Measurements from ENCODE around the gene GNA12. TPM values are rescaled to one million over a fixed set of nuclear protein-coding genes. Genes with fewer than 3 reads are reported as not detected.

Gene GNA12
- total and polyA plus RNA-seq, 4 donors, result 3.7 to 19.0 (median 11.3) TPM

DNA sequence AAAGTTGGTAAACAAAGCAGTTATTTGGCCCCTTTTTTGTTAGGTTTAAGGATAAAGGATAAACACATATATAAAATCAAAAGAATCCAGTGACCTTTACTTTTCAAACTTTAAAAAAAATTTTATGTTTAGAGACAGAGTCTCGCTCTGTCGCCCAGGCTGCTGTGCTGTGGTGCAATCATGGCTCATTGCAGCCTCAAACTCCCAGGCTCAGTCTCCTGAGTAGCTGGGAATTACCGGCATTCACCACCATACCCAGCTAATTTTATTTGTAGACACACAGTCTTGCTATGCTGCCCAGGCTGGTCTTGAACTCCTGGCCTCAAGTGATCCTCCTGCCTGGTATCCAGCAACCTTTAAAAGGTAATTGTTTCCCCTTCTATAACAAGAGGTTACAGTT is 31.3 kb downstream of the GNA12 start (continued):
- TF ChIP-seq HNF4A (conservative IDR thresholded peaks at IDR 0.05) (no peak), NR2F2 (IDR thresholded peaks at IDR 0.05) (no peak), GABPA (IDR thresholded peaks at IDR 0.05 in 1 of 2, conservative IDR thresholded peaks at IDR 0.05 in 1 of 2) (no peak), RAD21 (IDR thresholded peaks at IDR 0.05) (no peak), EGR1 (IDR thresholded peaks at IDR 0.05; ENCODE audit: low read depth in 2 of 2) (no peak)

DNA sequence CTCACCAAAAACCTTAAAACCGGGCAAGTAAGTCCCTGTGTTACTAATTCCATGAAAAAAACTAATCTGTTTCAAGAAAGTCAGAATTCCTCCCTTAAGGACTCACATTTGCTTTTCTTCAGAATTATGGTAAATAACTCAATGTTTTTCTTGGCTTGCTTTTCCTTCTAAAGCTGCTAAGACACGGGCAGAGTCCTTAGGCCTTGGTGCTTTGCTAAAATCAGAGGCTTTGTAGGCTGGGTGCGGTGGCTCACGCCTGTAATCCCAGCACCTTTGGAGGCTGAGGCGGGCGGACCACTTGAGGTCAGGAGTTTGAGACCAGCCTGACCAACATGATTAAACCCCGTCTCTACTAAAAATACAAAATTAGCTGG is 32.0 kb downstream of the GNA12 start:
- H3K4me3 ChIP-seq (ENCODE audit: low read depth in 1 of 3, low read length in 3 of 3), result peak overlapping the region in 2 of 3 donors; percentile 30 to 53
- DNase-seq (ENCODE audit: low spot score), result no peak
- TF ChIP-seq RXRA (IDR thresholded peaks at IDR 0.05) (no peak), SP1 (IDR thresholded peaks at IDR 0.05) (no peak), HNF4A (conservative IDR thresholded peaks at IDR 0.05) (no peak), YY1 (IDR thresholded peaks at IDR 0.05) (no peak), RAD21 (IDR thresholded peaks at IDR 0.05) (no peak), EGR1 (IDR thresholded peaks at IDR 0.05; ENCODE audit: low read depth in 2 of 2) (no peak), REST (IDR thresholded peaks at IDR 0.05) (no peak), JUND (IDR thresholded peaks at IDR 0.05) (no peak), GABPA (IDR thresholded peaks at IDR 0.05 in 1 of 2, conservative IDR thresholded peaks at IDR 0.05 in 1 of 2) (no peak), NR2F2 (IDR thresholded peaks at IDR 0.05) (no peak), MAX (IDR thresholded peaks at IDR 0.05) (no peak), ZBTB33 (IDR thresholded peaks at IDR 0.05) (no peak), TAF1 (conservative IDR thresholded peaks at IDR 0.05) (no peak), FOXA2 (IDR thresholded peaks at IDR 0.05) (no peak), HNF4G (IDR thresholded peaks at IDR 0.05) (no peak), FOXA1 (IDR thresholded peaks at IDR 0.05) (no peak)
- TF ChIP-seq, protein P1, sequence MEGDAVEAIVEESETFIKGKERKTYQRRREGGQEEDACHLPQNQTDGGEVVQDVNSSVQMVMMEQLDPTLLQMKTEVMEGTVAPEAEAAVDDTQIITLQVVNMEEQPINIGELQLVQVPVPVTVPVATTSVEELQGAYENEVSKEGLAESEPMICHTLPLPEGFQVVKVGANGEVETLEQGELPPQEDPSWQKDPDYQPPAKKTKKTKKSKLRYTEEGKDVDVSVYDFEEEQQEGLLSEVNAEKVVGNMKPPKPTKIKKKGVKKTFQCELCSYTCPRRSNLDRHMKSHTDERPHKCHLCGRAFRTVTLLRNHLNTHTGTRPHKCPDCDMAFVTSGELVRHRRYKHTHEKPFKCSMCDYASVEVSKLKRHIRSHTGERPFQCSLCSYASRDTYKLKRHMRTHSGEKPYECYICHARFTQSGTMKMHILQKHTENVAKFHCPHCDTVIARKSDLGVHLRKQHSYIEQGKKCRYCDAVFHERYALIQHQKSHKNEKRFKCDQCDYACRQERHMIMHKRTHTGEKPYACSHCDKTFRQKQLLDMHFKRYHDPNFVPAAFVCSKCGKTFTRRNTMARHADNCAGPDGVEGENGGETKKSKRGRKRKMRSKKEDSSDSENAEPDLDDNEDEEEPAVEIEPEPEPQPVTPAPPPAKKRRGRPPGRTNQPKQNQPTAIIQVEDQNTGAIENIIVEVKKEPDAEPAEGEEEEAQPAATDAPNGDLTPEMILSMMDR (IDR thresholded peaks at IDR 0.05; ENCODE audit: low read depth, low read length, missing input control), result no peak
- H3K4me1 ChIP-seq (ENCODE audit: control insufficient read depth in 4 of 4, insufficient read depth in 4 of 4, low read length in 3 of 4), result peaks cover 6 to 20% (median 10%) of the 10 kb centered on the region in 4 donors
- peak overlapping the region; percentile 11 to 45 for H3K9ac ChIP-seq (ENCODE audit: low read depth in 1 of 2, low read length in 2 of 2)
- no peaks in the 10 kb centered on the region for H3K27me3 ChIP-seq (ENCODE audit: control insufficient read depth in 4 of 4, insufficient read depth in 4 of 4, low read length in 3 of 4)
- WGBS, result 86% methylated on average over 7 of the region's 7 CpGs
- H3K9me3 ChIP-seq (ENCODE audit: control insufficient read depth in 4 of 4, low read length in 3 of 4), result no peaks in the 10 kb centered on the region
- H3K27ac ChIP-seq (ENCODE audit: low read depth in 1 of 2, low read length in 2 of 2), result peak overlapping the region; percentile 75 to 84
- no peaks in the 10 kb centered on the region for H3K36me3 ChIP-seq (ENCODE audit: control insufficient read depth in 4 of 4, insufficient read depth in 3 of 4, low read depth in 1 of 4, low read length in 3 of 4)

All from liver (tissue), 9 donors.